CD4-positive, alpha-beta T cell treated with Interleukin-2 at 100 ng/mL for 4 hours (primary cell): ENCODE data around the gene NUP88.
"Not testable (repeated sequence)": the region's sequence is repeated elsewhere in the genome, so short reads cannot be mapped to it uniquely, and the experiment has no call there.

Source experiments
- DNase-seq: peaks from one replicate; pipeline ENCODE4 v3.0.0-alpha.2; 2020; ENCODE audit warnings: low spot score

NUP88 gene

DNA sequence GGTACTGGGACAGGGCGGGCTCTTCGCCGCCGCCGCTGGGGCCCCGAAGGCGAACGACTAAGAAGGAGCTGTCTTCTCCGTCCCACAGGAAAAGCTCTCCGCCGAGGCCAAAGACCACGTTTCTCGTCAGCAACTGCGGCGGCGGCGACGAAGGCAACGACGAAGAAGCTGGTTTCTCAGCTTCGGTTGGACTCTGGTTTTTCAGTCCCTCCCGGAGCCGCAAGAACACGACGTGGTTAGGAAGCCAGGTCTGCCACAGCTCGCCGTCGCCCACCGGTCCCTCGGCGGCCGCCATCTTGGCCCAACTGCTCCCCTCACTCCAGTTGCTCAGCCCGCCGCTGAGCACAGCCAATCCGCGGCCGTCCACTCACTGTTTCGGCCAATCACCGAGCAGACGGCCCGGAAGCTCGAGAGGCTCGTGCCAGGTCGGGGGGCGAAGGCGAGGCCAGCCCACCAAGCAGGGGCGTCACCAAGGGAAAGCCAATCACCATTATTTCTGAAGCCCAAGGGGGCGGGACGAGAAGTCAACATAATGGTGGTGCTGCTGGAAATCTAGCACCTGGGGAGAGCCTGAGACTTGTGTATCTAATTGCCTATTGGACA, at the start of gene NUP88:
Gene NUP88, minus strand, starts transcription at position 307 of the 603 bp plus-strand sequence. Its CDS starts 12 bp downstream, at position 295.
- DNase-seq: peak; percentile 96

DNA sequence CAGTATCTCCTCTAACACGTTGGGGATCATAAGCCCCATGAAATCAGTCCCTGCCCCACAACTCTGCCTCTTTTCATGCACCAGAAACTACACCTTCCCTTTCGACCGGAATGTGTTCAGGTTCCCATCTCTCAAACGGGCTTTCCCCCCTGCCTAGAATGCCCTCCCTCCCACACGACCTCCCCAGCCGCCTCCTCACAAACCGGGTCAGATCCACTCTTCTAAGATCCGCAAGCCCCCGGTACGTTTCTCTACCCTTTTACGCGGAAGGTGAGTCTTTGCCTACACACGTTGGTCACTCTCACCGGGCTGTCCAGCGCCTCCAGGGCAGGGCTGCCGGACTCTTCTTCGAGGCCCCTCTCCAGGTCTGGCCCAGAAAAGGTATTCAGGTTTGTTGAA, 48.6 kb upstream of the NUP88 start:
- DNase-seq: no peak

DNA sequence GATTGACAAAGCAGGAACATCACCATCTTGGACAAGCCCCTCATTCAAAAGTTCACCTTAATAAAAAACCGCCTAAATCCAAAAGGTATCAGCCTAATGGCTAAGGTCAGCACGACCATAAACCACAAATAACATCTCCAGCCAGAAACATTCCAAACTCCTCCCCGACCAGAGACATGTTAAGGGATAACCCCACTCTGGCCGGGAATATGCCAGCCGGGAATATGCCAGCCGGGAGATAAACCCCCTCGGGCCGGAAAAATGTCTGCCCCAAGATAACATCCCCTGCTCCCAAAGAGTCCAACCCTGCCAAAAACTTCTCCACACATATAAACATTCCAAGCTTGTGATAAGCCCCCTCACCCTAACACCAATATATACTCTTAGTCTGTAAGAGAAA, 48.0 kb upstream of the NUP88 start:
- no peak for DNase-seq

DNA sequence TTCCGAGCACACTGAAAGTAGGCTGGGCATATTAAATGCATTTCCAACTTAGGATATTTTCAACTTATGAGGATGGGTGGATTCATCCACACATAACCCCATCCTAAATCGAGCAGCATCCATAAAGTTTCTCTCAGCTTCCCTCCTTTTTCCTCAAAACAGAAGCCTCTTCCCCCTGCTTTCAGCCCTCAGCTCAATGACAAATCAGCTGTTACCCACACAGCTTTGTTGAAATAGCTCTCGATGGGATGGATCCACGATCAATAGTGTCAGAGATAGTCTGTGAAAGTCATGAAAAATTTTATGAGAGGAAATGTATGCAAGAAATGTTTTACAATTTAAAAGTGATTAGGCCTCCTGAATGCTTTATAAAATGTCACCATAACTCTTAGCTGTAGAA, 46.8 kb upstream of the NUP88 start:
- DNase-seq: no peak

DNA sequence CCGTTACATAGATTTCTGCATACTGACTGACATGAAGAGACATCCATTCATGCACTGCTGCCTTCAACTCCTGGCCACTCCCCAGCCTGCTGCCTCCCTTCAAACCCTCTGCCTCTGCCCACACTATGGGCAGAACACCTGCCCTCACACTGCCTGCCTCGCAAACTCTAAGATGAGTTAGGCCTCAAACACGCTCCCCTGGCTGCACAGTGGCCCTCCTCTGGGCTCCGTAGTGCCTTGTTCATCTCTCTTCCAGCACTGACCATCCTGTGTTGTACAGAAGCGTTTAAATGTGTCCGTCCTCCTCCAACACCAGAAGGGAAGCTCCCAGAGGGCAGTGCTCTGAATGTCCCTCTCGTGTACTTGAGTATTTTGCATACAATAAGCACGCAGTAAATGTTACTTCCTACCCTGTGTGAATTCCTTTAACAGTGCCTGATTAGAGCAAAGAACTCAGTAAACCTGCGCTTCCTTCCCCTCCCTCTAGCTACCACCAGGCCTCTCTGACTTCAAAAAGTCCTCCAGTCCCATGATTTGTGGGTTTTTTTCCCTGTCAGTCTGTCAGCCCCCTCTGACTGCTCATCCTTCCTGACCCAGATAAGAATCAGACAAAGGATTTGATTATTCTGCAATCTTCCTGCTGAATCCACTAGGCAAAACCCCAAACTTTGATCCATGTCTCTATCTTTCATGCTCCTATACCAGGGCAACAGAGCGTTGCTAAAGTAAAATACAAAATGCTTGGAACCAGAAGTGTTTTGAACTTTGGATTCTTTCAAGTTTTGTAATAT, 45.5 kb upstream of the NUP88 start:
- DNase-seq: no peak

DNA sequence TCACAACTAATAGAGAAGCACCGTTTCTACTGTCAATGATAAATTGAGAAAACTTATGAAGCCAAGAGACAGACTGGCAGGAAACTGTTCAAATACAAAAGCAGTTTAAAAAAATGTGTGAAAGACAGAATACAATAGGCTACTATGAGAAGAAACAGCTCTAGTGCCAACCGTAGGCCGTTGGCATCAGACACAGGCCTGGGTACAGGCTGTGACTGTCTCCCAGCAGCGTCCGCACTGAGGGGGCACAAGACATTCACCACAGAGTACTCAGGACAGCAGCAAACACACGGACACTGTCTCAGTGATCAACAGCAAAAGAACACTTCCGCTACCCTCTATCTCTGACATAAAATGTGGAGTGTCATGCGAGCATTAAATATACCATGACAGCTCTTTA, 27.3 kb upstream of the NUP88 start:
- no peak for DNase-seq

DNA sequence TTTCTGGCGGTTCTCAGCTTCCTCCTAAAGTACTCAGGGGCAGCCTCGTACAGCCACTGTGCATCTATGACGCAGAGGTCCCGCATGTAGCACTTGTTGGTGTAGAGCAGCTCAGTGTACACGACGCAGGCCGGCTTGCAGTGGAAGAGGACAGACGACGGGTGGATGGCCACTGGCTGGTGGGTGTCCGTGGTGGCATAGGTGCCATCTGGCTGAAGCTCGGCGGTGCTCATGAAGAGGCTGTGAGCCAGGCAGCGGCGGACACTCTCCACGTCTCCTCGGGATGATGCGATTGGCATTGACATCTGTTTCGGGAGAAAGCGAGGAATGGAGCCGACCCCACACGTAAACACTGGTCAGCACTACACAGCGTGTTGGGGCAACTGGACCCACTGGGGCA, 24.7 kb upstream of the NUP88 start:
- DNase-seq: no peak

DNA sequence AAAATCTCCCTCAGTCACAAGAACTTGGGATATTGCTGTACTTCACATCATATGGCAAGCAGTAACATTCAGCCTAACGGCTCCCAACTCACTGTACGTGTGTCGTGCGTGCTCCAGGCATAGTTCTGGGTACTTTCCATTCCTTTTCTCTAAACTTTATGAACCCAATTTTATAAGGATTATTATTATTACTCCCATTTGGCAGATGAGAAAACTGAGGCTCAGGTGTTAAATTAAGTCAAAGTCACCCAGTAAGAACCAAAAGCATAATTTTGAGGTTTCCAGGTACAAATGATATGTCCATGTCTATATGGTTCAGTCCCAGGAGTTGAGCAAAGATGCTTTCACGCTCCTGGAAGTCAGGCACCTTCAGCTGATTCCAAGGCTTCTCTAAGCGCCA, 24.3 kb upstream of the NUP88 start:
- DNase-seq: no peak

DNA sequence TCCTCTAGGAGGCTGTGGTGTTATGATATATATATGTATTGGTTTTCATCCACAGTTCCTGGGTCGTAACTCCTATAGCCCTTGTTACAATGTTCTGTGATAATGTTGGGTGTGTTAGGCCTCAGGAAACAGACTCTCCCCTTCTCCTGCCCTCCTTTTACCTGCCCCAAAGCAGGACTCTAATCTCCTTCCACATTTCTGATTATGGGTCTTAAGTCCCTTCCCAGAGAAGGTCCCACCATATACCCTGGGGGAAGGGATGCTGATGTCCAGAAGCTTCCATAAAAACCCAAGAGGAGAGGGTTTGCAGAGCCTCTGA, 19.9 kb upstream of the NUP88 start:
- DNase-seq: no peak

DNA sequence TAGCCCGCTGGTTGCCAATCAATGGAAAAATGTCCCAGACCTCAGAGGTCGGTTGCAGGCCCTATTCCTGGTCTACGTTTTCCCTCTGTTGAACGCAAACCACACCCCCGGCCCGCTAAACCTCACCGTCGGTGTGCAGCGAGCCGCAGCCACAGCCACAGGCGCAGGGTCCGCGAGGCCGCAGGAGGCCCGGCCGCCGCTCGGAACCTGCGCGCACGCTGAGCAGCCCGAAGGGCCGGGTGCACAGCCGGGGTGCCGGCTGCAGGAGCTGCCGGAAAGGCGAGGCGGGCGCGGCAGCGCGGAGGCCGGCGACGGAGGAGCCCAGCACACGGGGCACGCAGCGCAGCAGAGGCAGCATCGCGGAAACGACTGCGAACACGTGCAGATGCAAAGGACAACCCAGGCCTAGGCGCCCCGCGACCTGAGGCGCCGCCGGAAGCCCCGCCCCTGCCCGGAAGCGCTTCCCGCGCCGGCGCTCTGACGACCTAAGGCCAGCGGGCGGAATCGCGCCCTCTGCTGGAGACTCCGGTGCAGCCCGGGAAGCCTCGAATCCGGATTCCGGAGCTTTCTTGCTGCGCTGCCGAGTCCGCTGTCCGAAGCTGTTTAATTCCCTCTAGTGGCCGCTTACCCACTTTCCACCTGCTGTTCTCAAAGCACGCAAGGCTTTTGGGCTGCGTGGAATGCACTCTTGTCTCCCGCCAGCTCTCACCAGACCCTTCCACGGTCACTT, 19.4 kb upstream of the NUP88 start, which contains the start of gene C1QBP:
Gene C1QBP, minus strand, starts transcription at position 440 of the 730 bp plus-strand sequence. Its CDS starts 82 bp downstream, at position 358.
- DNase-seq: peak; percentile 94

DNA sequence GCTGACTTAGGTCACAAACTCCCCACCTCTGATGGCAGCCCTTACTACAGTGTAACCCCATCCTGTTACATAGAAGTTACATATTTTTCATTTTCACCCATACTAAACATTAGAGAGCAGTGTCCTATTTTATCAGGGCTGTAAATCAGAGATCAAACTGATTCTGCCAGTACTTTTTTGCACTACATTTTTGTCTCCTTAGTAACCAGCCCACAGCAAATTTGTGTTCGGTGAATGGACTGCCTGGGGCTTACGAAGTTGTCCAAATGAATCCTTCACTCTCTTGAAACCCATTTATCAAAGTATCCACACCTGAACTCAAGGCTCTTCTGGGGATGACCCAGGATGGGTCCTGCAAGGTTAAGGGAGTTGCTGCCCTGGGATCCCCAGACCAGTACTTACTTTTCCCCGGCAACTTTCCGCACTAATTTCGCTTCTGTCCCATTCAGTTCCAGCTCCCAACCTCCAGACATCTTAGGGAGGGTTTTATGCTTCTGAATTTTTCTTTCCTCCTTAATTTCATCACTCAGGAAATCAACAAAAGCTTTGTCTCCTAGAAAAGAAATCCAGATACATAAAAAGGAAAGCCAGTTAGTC, 18.4 kb upstream of the NUP88 start:
- DNase-seq: no peak

DNA sequence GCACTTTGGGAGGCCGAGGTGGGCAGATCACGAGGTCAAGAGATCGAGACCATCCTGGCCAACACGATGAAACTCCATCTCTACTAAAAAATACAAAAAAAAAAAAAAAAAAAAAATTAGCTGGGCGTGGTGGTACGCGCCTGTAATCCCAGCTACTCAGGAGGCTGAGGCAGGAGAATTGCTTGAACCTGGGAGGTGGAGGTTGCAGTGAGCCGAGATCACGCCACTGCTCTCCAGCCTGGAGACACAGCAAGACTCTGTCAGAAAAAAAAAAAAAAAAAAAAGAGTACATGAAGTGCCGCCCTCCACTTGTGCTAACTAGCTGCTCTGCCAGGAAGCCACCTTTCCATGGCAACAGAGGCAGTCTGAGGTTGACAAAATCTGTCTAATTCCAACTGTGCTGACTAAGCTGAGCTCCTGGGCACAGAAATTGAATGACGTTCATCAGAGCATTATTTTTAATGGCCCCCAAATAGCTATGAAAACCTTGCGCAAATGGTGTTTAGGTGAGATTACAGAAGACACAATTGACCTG, 16.4 kb upstream of the NUP88 start:
- DNase-seq: not testable (repeated sequence)

DNA sequence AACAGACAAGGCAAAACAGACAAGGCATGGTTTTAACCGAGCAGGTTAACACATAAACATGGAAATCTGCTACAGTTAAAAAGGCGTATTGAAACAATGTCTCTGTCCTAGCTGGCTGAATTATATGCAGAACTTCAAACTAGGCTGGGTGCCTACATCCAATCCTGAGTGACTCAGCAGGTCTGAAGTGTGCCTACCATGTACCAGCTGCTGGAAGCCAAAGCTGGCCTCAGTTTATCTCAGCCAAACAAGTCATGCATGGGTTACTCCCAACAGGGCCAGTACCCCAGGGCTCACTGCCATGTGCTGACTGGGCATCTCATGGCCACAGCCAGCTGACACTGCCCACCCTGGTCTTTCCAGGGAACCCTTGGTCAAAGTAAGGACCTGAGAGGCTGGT, 15.5 kb upstream of the NUP88 start:
- no peak for DNase-seq

DNA sequence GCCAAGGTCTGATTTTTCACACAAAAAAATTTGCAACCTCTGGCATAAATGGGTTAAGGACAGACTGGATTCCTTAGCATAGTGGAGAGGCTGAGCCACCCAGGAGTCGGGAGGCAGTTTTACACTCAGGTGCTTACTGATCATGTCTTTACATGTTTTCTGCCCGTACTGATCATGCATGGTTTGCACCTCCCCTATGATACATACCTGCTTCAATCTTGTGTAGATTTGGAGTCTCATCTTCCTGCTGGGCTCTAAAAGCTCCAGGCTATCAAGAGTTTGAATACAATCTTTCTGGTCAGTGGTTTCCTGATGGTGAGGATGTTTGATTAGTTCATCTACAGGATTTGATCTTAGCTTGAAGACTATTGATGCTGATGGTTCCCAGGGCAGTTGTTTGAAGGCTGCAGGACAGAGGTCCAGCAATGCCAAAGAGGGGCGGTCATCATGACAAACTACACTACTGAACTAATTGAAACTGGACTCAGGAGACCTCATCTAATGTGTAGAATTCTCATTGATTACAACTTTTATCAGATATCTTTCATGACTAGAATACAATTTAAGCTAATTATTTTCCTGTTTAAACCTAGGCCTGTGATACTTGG, 12.6 kb upstream of the NUP88 start:
- no peak for DNase-seq

DNA sequence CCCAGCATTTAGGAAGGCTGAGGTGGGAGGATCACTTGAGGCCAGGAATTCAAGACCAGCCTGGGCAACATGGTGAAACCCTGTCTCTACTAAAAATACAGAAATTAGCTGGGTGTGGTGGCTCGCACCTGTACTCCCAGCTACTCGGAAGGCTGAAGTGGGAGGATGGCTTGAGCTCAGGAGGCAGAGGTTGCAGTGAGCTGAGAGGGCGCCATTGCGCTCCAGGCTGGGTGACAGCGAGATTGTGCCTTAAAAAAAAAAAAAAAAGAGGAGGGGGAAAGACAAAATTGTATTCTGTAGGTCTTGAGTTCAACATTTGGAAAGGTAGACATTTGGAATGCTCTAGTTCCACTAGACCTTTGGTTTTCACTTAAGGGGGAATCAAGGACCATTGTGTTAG, 11.8 kb upstream of the NUP88 start:
- DNase-seq: not testable (repeated sequence)

DNA sequence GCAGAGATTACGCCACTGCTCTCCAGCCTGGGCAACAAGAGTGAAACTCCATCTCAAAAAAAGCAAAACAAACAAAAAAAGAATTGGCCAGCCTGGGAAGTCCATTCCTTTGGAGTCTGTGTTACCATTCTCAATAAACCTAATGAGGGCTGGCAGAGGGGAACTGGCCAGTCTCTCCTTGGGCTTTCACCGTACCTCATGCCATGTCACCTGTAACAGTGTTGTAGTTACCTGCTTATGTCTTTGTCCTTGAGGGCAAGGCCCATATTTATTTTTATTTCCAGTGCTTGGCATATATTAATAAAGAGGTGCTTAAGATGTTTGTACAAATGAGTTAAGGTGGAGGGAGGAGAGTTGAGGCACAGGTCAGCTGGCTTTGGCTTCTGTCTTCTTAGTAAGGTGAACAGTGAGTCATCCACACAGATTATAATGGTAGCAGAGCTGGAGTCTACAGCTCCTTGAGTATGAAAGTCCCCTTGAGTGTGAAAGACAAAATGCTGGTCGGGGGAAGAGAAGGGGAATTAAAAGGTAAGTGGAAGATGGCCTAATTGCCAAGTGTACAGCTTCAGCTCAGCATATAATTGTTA, 11.0 kb upstream of the NUP88 start:
- DNase-seq: no peak

DNA sequence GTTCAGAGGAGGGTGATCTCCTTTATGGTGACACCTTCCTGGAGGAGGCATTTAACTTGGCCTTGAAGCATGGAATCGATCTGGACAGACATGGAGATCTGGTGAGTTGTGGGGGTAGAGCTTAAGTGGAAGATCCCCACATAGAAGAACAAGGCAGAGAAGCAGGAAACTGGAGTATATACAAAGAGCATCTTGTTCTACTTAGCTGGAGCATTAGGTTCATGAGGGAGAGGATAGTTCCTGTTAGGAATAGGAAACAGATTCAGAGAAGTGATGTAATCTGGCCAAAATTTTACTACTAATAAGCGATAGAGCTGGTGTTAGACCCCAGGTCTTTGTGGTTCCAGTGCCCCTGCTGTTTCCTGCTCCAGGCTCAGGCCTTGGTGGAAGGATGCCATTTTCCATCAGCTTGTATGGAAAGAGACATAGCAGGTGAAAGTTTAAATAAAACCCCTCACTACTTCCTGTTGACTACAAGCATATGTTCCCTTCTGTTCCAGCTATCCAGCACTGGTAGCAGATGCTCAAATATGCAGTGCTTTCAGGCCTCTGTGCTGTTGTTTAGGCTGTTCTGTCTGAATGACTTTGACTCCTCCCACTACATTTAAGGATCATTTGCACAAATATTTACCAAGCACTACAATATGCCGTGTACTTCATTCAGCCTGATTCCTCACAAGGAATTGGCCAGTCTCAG, 9.9 kb upstream of the NUP88 start:
- DNase-seq: no peak

DNA sequence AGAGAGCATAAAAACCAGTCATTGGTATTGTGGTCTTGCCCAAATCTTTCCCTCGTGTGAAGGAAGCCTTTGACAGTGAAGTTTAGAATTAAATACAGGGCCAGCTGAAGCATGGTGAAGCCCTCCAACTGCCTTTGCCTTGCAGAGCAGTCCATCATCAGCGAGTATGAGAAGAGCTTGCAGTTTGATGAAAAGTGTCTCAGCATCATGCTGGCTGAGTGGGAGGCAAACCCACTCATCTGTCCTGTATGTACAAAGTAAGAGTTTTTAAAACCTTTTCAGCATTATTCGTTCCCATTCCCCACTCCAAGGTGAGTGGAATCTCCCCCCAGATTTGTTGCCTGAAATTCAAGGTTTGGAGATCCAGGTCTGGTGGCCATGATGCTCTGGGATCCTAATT, 6.4 kb upstream of the NUP88 start:
- DNase-seq: no peak

DNA sequence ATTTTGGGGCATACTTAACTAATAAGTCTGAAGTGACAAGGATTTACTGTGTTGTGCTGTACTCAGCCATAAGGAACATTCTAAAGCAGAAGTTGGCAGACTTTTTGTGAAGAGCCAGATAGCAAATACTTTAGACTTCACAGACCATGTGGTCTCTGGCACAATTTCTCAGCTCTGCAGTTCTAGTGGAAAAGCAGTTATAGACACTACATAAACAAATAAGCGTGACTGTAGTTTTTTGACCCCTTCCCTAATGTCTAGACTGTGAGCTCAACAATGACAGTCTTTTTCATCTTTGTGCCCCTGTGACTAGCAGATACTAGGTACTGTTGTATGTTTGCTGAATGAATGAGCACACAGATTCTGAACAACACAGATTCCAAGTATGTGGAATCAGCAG, 5.4 kb upstream of the NUP88 start:
- no peak for DNase-seq

DNA sequence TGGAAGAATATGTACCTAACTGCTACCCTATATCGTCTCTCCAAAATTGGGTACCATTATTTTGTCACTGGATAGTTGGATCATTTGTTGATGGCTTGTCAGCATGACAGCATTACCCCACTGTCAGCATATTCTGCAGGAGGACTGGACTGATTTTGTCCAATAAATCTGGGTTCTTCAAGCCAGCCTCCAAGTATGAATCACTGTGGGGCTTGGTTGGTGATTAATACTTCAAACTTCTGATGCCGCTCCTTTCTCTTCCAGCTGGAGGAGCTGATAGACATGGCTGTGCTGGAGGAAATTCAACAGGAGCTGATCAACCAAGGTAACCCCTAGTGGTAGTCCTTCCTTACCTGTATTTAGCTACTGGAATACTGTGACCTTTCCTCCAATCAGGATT, 3.0 kb upstream of the NUP88 start:
- DNase-seq: no peak
